K562 (cell line): ENCODE data around the gene SEPTIN12. TPM values are rescaled to one million over a fixed set of nuclear protein-coding genes. Genes with fewer than 3 reads are reported as not detected.
A peak's percentile ranks its signal among the peaks of the same experiment; 100 is the strongest.

ENCODE experiments used
- ASH1L ChIP-seq: fragments of 450-650 bp; IDR thresholded peaks from 2 replicates; pipeline ENCODE4 v1.6.1; 2018; ENCODE audit warnings: borderline replicate concordance, mild to moderate bottlenecking, low read depth; ENCODE audit not compliant: partially characterized antibody
- CBFA2T2 ChIP-seq: fragments of 450-650 bp; conservative IDR thresholded peaks from 2 replicates; pipeline ENCODE4 v1.6.1; 2017; ENCODE audit warnings: mild to moderate bottlenecking
- EWSR1 ChIP-seq: fragments of 450-650 bp; IDR thresholded peaks from 2 replicates; pipeline ENCODE4 v1.6.1; 2018; ENCODE audit warnings: borderline replicate concordance, mild to moderate bottlenecking, low read depth, moderate library complexity; ENCODE audit not compliant: partially characterized antibody
- GTF2A2 ChIP-seq: IDR thresholded peaks from 2 replicates; pipeline ENCODE4 v1.6.1; 2016; ENCODE audit warnings: mild to moderate bottlenecking, missing genetic modification characterization, missing compliant biosample characterization
- ILF3 ChIP-seq: fragments of 450-650 bp; IDR thresholded peaks from 2 replicates; pipeline ENCODE4 v1.6.1; 2018; ENCODE audit warnings: antibody characterized with exemption, mild to moderate bottlenecking, moderate library complexity, borderline replicate concordance
- MXI1 ChIP-seq: IDR thresholded peaks from 2 replicates; pipeline ENCODE4 v1.6.1; 2011; ENCODE audit warnings: low read depth, mild to moderate bottlenecking, improper control_type of control experiment, low read length
- NBN ChIP-seq: fragments of 450-650 bp; IDR thresholded peaks from 2 replicates; pipeline ENCODE4 v1.6.1; 2016; ENCODE audit warnings: low read depth, mild to moderate bottlenecking
- PTBP1 ChIP-seq: fragments of 200-400 bp; formaldehyde crosslinking; IDR thresholded peaks from 2 replicates; pipeline ENCODE4 v1.6.1; 2017; ENCODE audit warnings: low read depth, low read length
- RCOR1 ChIP-seq, 2 experiments: IDR thresholded peaks; 2 replicates each; pipeline ENCODE4 v1.6.1; 2012; ENCODE audit warnings: low read depth in 2 of 2, low read length in 2 of 2, borderline replicate concordance in 1 of 2, improper control_type of control experiment in 1 of 2
- SIN3A ChIP-seq, 2 experiments: fragments of 150-350 bp in 1 of 2; IDR thresholded peaks; 2 replicates each; pipeline ENCODE4 v1.6.1; 2011 to 2016; ENCODE audit warnings: borderline replicate concordance in 2 of 2, low read depth in 2 of 2, low read length in 2 of 2, mild to moderate bottlenecking in 2 of 2, moderate library complexity in 2 of 2; ENCODE audit not compliant: control insufficient read depth in 1 of 2
- ZBTB17 ChIP-seq: fragments of 450-650 bp; formaldehyde crosslinking; IDR thresholded peaks from 2 replicates; pipeline ENCODE4 v1.4.0; 2020; ENCODE audit warnings: mild to moderate bottlenecking
- ZNF263 ChIP-seq: sonication (generic); formaldehyde crosslinking; IDR thresholded peaks from 2 replicates; pipeline ENCODE4 v1.8.0; 2022; ENCODE audit warnings: mild to moderate bottlenecking, missing genetic modification reagents, borderline replicate concordance
- ZNF79 ChIP-seq: fragments of 250-450 bp; sonication (Bioruptor Pico); IDR thresholded peaks from 2 replicates; pipeline ENCODE4 v1.4.0; 2020; ENCODE audit warnings: low read depth, mild to moderate bottlenecking, moderate library complexity
- polyA plus RNA-seq, 8 experiments: library from polyadenylated mRNA; depleted of rRNA in 4 of 8; stranded (reverse) in 5 of 8; unstranded in 3 of 8; fragments of >200 nt; fragmentation: Nextera tagmentation in 2 of 8; fragmentation: Illumina TruSeq in 1 of 8; extraction: Ambion mirVana in 2 of 8; extraction: Trizol in 1 of 8; gene quantifications; 2 replicates each; pipeline versions ENCODE4 v1.2.1 to v1.2.3, GENCODE V29; 2011 to 2014; ENCODE audit warnings: inconsistent platforms in 1 of 8, missing spikeins in 1 of 8
- total RNA-seq, 7 experiments: library from RNA; depleted of rRNA in 6 of 7; stranded (reverse); fragments of >200 nt in 6 of 7; fragmentation: Illumina TruSeq in 2 of 7; extraction: Trizol in 2 of 7; gene quantifications; 2 replicates each; pipeline versions ENCODE4 v1.2.1 to v1.2.3, GENCODE V29; 2011 to 2021; ENCODE audit warnings: low replicate concordance in 1 of 7
- TF ChIP-seq, protein P1 (sequence below), 3 experiments: fragments of 200-800 bp in 1 of 3; fragments of 250-450 bp in 1 of 3; fragments of 450-650 bp in 1 of 3; sonication (Bioruptor Pico) in 1 of 3; sonication (Bioruptor generic) in 1 of 3; formaldehyde crosslinking in 1 of 3; IDR thresholded peaks; 2 replicates each; pipeline versions ENCODE4 v1.6.1 to v1.8.0; 2016 to 2022; ENCODE audit warnings: mild to moderate bottlenecking in 2 of 3, missing genetic modification characterization in 2 of 3, missing compliant biosample characterization in 1 of 3, moderate library complexity in 1 of 3
- TF ChIP-seq, protein P2 (sequence below), 2 experiments: fragments of 200-800 bp in 1 of 2; sonication (Bioruptor generic) in 1 of 2; sonication (generic) in 1 of 2; formaldehyde crosslinking in 1 of 2; IDR thresholded peaks in 1 of 2; conservative IDR thresholded peaks in 1 of 2; 2 replicates each; pipeline versions ENCODE4 v1.5.0 to v1.6.1; 2016 to 2020; ENCODE audit warnings: missing compliant biosample characterization in 1 of 2, missing genetic modification characterization in 1 of 2, missing genetic modification reagents in 1 of 2
- TF ChIP-seq, protein P3 (sequence below): sonication (generic); formaldehyde crosslinking; IDR thresholded peaks from 2 replicates; pipeline ENCODE4 v1.8.0; 2022; ENCODE audit warnings: missing genetic modification reagents, mild to moderate bottlenecking, borderline replicate concordance
- TF ChIP-seq, protein P4 (sequence below): sonication (generic); formaldehyde crosslinking; IDR thresholded peaks from 2 replicates; pipeline ENCODE4 v1.8.1; 2022; ENCODE audit warnings: missing genetic modification reagents

Gene SEPTIN12
- total and polyA plus RNA-seq, 9 of the 15 experiments (the other 6 are each of a cell fraction or from before 2014, with no cell fraction given), result not detected

DNA sequence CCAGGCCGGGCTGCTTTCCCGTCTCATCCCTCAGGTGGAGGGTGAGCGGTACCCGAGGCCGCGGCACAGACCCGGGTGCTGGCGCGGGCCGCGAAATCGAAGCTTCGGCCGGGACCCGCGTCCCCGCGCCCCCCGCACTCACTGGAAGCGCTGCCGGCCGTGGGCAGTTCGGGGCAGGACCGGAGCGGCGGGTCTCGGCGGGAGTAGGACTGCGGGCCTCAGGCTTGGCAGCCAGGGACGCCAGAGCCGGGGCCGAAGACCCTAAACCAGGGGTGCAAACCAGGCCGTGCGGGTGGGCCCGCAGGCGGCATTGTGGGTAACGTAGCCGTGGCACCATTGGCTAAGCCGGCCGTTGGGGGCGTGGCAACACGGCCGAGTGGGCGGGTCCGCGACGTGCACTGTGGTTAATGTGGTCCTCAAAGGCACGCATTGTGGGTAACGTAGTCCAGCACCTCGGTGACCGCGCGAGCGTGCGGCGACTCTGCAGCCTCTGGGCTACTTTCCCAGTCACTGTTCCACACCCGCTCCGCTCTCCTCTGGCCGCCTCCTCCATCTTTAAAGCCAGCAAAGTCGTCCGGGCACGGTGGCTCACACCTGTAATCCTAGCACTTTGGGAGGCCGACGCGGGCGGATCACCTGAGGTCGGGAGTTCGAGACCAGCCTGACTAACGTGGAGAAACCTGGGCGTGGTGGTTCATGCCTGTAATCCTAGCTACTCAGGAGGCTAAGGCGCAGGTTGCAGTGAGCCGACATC, 21.1 kb downstream of the SEPTIN12 start, which contains the start of gene ZNF500 (continued):
- TF ChIP-seq, protein P1, sequence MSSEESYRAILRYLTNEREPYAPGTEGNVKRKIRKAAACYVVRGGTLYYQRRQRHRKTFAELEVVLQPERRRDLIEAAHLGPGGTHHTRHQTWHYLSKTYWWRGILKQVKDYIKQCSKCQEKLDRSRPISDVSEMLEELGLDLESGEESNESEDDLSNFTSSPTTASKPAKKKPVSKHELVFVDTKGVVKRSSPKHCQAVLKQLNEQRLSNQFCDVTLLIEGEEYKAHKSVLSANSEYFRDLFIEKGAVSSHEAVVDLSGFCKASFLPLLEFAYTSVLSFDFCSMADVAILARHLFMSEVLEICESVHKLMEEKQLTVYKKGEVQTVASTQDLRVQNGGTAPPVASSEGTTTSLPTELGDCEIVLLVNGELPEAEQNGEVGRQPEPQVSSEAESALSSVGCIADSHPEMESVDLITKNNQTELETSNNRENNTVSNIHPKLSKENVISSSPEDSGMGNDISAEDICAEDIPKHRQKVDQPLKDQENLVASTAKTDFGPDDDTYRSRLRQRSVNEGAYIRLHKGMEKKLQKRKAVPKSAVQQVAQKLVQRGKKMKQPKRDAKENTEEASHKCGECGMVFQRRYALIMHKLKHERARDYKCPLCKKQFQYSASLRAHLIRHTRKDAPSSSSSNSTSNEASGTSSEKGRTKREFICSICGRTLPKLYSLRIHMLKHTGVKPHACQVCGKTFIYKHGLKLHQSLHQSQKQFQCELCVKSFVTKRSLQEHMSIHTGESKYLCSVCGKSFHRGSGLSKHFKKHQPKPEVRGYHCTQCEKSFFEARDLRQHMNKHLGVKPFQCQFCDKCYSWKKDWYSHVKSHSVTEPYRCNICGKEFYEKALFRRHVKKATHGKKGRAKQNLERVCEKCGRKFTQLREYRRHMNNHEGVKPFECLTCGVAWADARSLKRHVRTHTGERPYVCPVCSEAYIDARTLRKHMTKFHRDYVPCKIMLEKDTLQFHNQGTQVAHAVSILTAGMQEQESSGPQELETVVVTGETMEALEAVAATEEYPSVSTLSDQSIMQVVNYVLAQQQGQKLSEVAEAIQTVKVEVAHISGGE (CRISPR knock-in tag; IDR thresholded peaks at IDR 0.05), result peak in 1 of 3 experiments; percentile 34; a peak in 1 of 6 replicates
- TF ChIP-seq CBFA2T2 (no peak), ILF3 (no peak), GTF2A2 (no peak), ZNF79 (no peak), ZBTB17 (CRISPR knock-in tag) (no peak), ASH1L (no peak), NBN (no peak), MXI1 (peak; percentile 57; the same call in 1 of the 2 replicates), SIN3A (IDR thresholded peaks at IDR 0.05; ENCODE audit: borderline replicate concordance in 2 of 2, control insufficient read depth in 1 of 2, low read depth in 2 of 2, low read length in 2 of 2) (peak; percentile 54 to 73; a peak in 3 of 4 replicates), RCOR1 (IDR thresholded peaks at IDR 0.05; ENCODE audit: borderline replicate concordance in 1 of 2, low read depth in 2 of 2, low read length in 2 of 2) (peak in 1 of 2 experiments; percentile 16; a peak in 1 of 4 replicates), EWSR1 (no peak), PTBP1 (no peak), ZNF263 (CRISPR knock-in tag) (0 out of 2 replicates have a peak, but pooled peaks have one; percentile 46)
- TF ChIP-seq, protein P2, sequence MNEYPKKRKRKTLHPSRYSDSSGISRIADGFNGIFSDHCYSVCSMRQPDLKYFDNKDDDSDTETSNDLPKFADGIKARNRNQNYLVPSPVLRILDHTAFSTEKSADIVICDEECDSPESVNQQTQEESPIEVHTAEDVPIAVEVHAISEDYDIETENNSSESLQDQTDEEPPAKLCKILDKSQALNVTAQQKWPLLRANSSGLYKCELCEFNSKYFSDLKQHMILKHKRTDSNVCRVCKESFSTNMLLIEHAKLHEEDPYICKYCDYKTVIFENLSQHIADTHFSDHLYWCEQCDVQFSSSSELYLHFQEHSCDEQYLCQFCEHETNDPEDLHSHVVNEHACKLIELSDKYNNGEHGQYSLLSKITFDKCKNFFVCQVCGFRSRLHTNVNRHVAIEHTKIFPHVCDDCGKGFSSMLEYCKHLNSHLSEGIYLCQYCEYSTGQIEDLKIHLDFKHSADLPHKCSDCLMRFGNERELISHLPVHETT (CRISPR knock-in tag; conservative IDR thresholded peaks at IDR 0.05 in 1 of 2, IDR thresholded peaks at IDR 0.05 in 1 of 2), result peak in 1 of 2 experiments; percentile 40; a peak in 1 of 4 replicates
- TF ChIP-seq, protein P3, sequence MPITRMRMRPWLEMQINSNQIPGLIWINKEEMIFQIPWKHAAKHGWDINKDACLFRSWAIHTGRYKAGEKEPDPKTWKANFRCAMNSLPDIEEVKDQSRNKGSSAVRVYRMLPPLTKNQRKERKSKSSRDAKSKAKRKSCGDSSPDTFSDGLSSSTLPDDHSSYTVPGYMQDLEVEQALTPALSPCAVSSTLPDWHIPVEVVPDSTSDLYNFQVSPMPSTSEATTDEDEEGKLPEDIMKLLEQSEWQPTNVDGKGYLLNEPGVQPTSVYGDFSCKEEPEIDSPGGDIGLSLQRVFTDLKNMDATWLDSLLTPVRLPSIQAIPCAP (CRISPR knock-in tag), result no peak
- TF ChIP-seq, protein P4, sequence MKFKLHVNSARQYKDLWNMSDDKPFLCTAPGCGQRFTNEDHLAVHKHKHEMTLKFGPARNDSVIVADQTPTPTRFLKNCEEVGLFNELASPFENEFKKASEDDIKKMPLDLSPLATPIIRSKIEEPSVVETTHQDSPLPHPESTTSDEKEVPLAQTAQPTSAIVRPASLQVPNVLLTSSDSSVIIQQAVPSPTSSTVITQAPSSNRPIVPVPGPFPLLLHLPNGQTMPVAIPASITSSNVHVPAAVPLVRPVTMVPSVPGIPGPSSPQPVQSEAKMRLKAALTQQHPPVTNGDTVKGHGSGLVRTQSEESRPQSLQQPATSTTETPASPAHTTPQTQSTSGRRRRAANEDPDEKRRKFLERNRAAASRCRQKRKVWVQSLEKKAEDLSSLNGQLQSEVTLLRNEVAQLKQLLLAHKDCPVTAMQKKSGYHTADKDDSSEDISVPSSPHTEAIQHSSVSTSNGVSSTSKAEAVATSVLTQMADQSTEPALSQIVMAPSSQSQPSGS, result no peak
